Hippocampal formation (tissue), 2 donors: ENCODE results near the gene JADE1.
A peak's percentile ranks its signal among the peaks of the same experiment; 100 is the strongest.

Experiments
- DNase-seq, 2 donors: peaks; one replicate each; lab custom pipeline; 2025; lab: John Stamatoyannopoulos, UW

The JADE1 gene

GRCh38 chr4:128810871-128811570, 1.5 kb downstream of the JADE1 start:
- DNase-seq, result peak; percentile 46

GRCh38 chr4:128811571-128812441, 2.3 kb downstream of the JADE1 start:
- peak; percentile 74 to 83 for DNase-seq

- peak in 1 of 2 donors; percentile 23 for DNase-seq
Measured at GRCh38 chr4:128812442-128813235, 3.1 kb downstream of the JADE1 start.

GRCh38 chr4:128813965-128814364, 4.5 kb downstream of the JADE1 start:
- DNase-seq, result no peak

- DNase-seq, result no peak
Measured at GRCh38 chr4:128818442-128818841, 8.9 kb downstream of the JADE1 start.

GRCh38 chr4:128819082-128819742, 9.7 kb downstream of the JADE1 start:
- no peak for DNase-seq

- no peak for DNase-seq
Measured at GRCh38 chr4:128820671-128821070, 11.2 kb downstream of the JADE1 start.

- no peak for DNase-seq
Measured at GRCh38 chr4:128821151-128821550, 11.7 kb downstream of the JADE1 start.

- DNase-seq, result no peak
Measured at GRCh38 chr4:128823025-128823661, 13.6 kb downstream of the JADE1 start.

GRCh38 chr4:128825226-128825625, 15.7 kb downstream of the JADE1 start:
- no peak for DNase-seq

GRCh38 chr4:128827296-128827695, 17.8 kb downstream of the JADE1 start:
- no peak for DNase-seq

- DNase-seq, result no peak
Measured at GRCh38 chr4:128830906-128831503, 21.5 kb downstream of the JADE1 start.

- DNase-seq, result peak in 1 of 2 donors; percentile 23
Measured at GRCh38 chr4:128831531-128832242, 22.2 kb downstream of the JADE1 start.

- DNase-seq, result no peak
Measured at GRCh38 chr4:128832243-128832625, 22.7 kb downstream of the JADE1 start.

- DNase-seq, result peak in 1 of 2 donors; percentile 7
Measured at GRCh38 chr4:128835498-128836222, 26.2 kb downstream of the JADE1 start.

- no peak for DNase-seq
Measured at GRCh38 chr4:128837198-128837597, 27.7 kb downstream of the JADE1 start.

- no peak for DNase-seq
Measured at GRCh38 chr4:128837679-128838078, 28.2 kb downstream of the JADE1 start.

- no peak for DNase-seq
Measured at GRCh38 chr4:128840711-128841318, 31.3 kb downstream of the JADE1 start.

- no peak for DNase-seq
Measured at GRCh38 chr4:128841402-128841801, 31.9 kb downstream of the JADE1 start.
